Liver (tissue), 9 donors: Measurements from ENCODE around the gene WNT3A. TPM values are rescaled to one million over a fixed set of nuclear protein-coding genes. Genes with fewer than 3 reads are reported as not detected.

Experiments used
- DNase-seq: peaks from one replicate; pipeline ENCODE4 v3.0.0-alpha.2; 2017; ENCODE audit warnings: low spot score
- H3K27ac ChIP-seq, 2 donors: one replicate each; pipeline ENCODE4 v1.7.0; 2013; ENCODE audit warnings: inconsistent platforms in 2 of 2, low read length in 2 of 2, control low read depth in 1 of 2, low read depth in 1 of 2, mild to moderate bottlenecking in 1 of 2
- H3K27me3 ChIP-seq, 4 donors: one replicate each; pipeline versions ENCODE4 v1.6.1 to v1.7.0; 2013; ENCODE audit warnings: low read length in 3 of 4, inconsistent platforms in 1 of 4, mild to moderate bottlenecking in 1 of 4, moderate library complexity in 1 of 4; ENCODE audit not compliant: control insufficient read depth in 4 of 4, insufficient read depth in 4 of 4
- H3K36me3 ChIP-seq, 4 donors: one replicate each; pipeline versions ENCODE4 v1.6.1 to v1.7.0; 2013; ENCODE audit warnings: low read length in 3 of 4, mild to moderate bottlenecking in 3 of 4, low read depth in 1 of 4, moderate library complexity in 1 of 4; ENCODE audit not compliant: control insufficient read depth in 4 of 4, insufficient read depth in 3 of 4
- H3K4me1 ChIP-seq, 4 donors: one replicate each; pipeline versions ENCODE4 v1.6.1 to v1.7.0; 2013; ENCODE audit warnings: low read length in 3 of 4, mild to moderate bottlenecking in 3 of 4, moderate library complexity in 1 of 4; ENCODE audit not compliant: control insufficient read depth in 4 of 4, insufficient read depth in 4 of 4
- H3K4me3 ChIP-seq, 3 donors: one replicate each; pipeline versions ENCODE4 v1.6.1 to v1.7.0; 2013; ENCODE audit warnings: low read length in 3 of 3, control low read depth in 1 of 3, low read depth in 1 of 3, mild to moderate bottlenecking in 1 of 3
- H3K9ac ChIP-seq, 2 donors: one replicate each; pipeline ENCODE4 v1.7.0; 2013; ENCODE audit warnings: low read length in 2 of 2, mild to moderate bottlenecking in 2 of 2, moderate library complexity in 2 of 2, control low read depth in 1 of 2, low read depth in 1 of 2
- H3K9me3 ChIP-seq, 4 donors: one replicate each; pipeline versions ENCODE4 v1.6.1 to v1.7.0; 2013; ENCODE audit warnings: low read length in 3 of 4; ENCODE audit not compliant: control insufficient read depth in 4 of 4
- CTCF ChIP-seq: fragments of 150-350 bp; IDR thresholded peaks from 2 replicates; pipeline ENCODE4 v1.5.1; 2017; ENCODE audit warnings: improper control_type of control experiment, low read depth, low read length; ENCODE audit not compliant: missing input control
- EGR1 ChIP-seq, 2 donors: IDR thresholded peaks; 2 replicates each; pipeline ENCODE4 v1.6.1; 2016 to 2018; ENCODE audit warnings: antibody characterized with exemption in 2 of 2, low read depth in 2 of 2
- FOXA1 ChIP-seq: IDR thresholded peaks from 2 replicates; pipeline ENCODE4 v1.6.1; 2016; ENCODE audit warnings: antibody characterized with exemption
- FOXA2 ChIP-seq: IDR thresholded peaks from 2 replicates; pipeline ENCODE4 v1.6.1; 2016; ENCODE audit warnings: antibody characterized with exemption
- GABPA ChIP-seq, 2 donors: IDR thresholded peaks in 1 of 2; conservative IDR thresholded peaks in 1 of 2; 2 replicates each; pipeline ENCODE4 v1.6.1; 2016; ENCODE audit warnings: antibody characterized with exemption in 2 of 2, mild to moderate bottlenecking in 1 of 2, moderate library complexity in 1 of 2
- HNF4A ChIP-seq, 2 donors: conservative IDR thresholded peaks; 2 replicates each; pipeline ENCODE4 v1.6.1; 2016; ENCODE audit warnings: antibody characterized with exemption in 2 of 2, mild to moderate bottlenecking in 2 of 2
- HNF4G ChIP-seq: IDR thresholded peaks from 2 replicates; pipeline ENCODE4 v1.6.1; 2016; ENCODE audit warnings: antibody characterized with exemption
- JUND ChIP-seq, 2 donors: IDR thresholded peaks; 2 replicates each; pipeline ENCODE4 v1.6.1; 2016; ENCODE audit warnings: antibody characterized with exemption in 2 of 2
- MAX ChIP-seq: IDR thresholded peaks from 2 replicates; pipeline ENCODE4 v1.6.1; 2016; ENCODE audit warnings: antibody characterized with exemption
- NR2F2 ChIP-seq: IDR thresholded peaks from 2 replicates; pipeline ENCODE4 v1.6.1; 2016; ENCODE audit warnings: antibody characterized with exemption
- RAD21 ChIP-seq, 2 donors: IDR thresholded peaks; 2 replicates each; pipeline ENCODE4 v1.6.1; 2016; ENCODE audit warnings: antibody characterized with exemption in 2 of 2, mild to moderate bottlenecking in 2 of 2
- RXRA ChIP-seq, 2 donors: IDR thresholded peaks; 2 replicates each; pipeline ENCODE4 v1.6.1; 2017 to 2018; ENCODE audit warnings: antibody characterized with exemption in 2 of 2, mild to moderate bottlenecking in 1 of 2
- SP1 ChIP-seq: IDR thresholded peaks from 2 replicates; pipeline ENCODE4 v1.6.1; 2018; ENCODE audit warnings: antibody characterized with exemption, mild to moderate bottlenecking
- TAF1 ChIP-seq: conservative IDR thresholded peaks from 2 replicates; pipeline ENCODE4 v1.6.1; 2016; ENCODE audit warnings: antibody characterized with exemption, mild to moderate bottlenecking
- YY1 ChIP-seq: IDR thresholded peaks from 2 replicates; pipeline ENCODE4 v1.6.1; 2016; ENCODE audit warnings: antibody characterized with exemption, mild to moderate bottlenecking
- WGBS: extraction: QIAGEN DNeasy Blood & Tissue Kit; methylation state at CpG from one replicate; pipeline ENCODE4 v1.1.7; 2013; 5-methylcytosine and 5-hydroxymethylcytosine counted together
- polyA plus RNA-seq, 2 donors: library from polyadenylated mRNA; stranded (reverse) in 1 of 2; unstranded in 1 of 2; fragments of 200-250 nt in 1 of 2; fragments of >200 nt in 1 of 2; fragmentation: Nextera tagmentation in 1 of 2; extraction: Ambion mirVana in 1 of 2; gene quantifications; one replicate each; pipeline versions ENCODE4 v1.2.1 to v1.2.3, GENCODE V29; 2013 to 2015
- total RNA-seq, 2 donors: library from RNA; depleted of rRNA; stranded (reverse); fragments of >200 nt; gene quantifications; one replicate each; pipeline ENCODE4 v1.2.3, GENCODE V29; 2014
- TF ChIP-seq, protein P1 (sequence below): IDR thresholded peaks from 2 replicates; pipeline ENCODE4 v1.6.1; 2016; ENCODE audit warnings: antibody characterized with exemption, mild to moderate bottlenecking
- TF ChIP-seq, protein P2 (sequence below): IDR thresholded peaks from 2 replicates; pipeline ENCODE4 v1.6.1; 2016; ENCODE audit warnings: antibody characterized with exemption
- TF ChIP-seq, protein P3 (sequence below): IDR thresholded peaks from 2 replicates; pipeline ENCODE4 v1.6.1; 2016; ENCODE audit warnings: antibody characterized with exemption
- donor health status: healthy.
- donor health status: healthy.
- donor health status: healthy.
- donor health status: healthy.
- donor health status: healthy.

The WNT3A gene
- total and polyA plus RNA-seq, 4 donors = not detected

DNA sequence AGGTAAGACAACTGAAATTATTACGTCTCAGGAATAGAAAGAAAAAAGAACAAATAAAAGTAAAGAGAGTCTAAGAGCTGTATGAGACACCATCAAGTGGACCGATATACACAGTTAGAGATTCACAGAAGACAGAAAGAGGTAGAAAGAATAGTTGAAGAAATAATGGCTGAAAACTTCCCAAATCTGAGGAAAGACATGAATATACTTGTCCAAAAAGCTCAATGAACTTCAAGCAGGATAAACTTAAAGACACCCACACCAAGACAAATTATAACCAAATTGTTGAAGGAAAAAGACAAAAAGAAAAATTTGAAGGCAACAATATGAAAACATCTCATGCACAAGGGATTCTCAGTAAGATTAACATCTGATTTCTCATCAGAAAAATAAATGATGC lies 19.6 kb upstream of the WNT3A start:
- 92% methylated on average over 2 of the region's 2 CpGs for WGBS
- peaks cover 0 to 8% (median 4%) of the 10 kb centered on the region in 4 donors for H3K9me3 ChIP-seq

GRCh38 chr1:227994632-227995300 lies 12.0 kb upstream of the WNT3A start:
- Histone ChIP-seq H3K9ac (no peak overlapping the region), H3K4me1 (no peaks in the 10 kb centered on the region)
- DNase-seq = no peak

More for the DNA sequence above, 19.6 kb upstream of the WNT3A start:
- TF ChIP-seq FOXA1 = no peak
- no peak for TF ChIP-seq RAD21 (IDR thresholded peaks at IDR 0.05)
- H3K4me3 ChIP-seq = no peak overlapping the region
- DNase-seq = no peak
- no peak overlapping the region for H3K9ac ChIP-seq
- H3K36me3 ChIP-seq = no peaks in the 10 kb centered on the region
- H3K27me3 ChIP-seq = peaks cover 0 to 4% (median 2%) of the 10 kb centered on the region in 4 donors
- H3K4me1 ChIP-seq = no peaks in the 10 kb centered on the region
- no peak overlapping the region for H3K27ac ChIP-seq

More at GRCh38 chr1:227994632-227995300, 12.0 kb upstream of the WNT3A start:
- no peak overlapping the region for H3K4me3 ChIP-seq
- 63% methylated on average over 7 of the region's 7 CpGs for WGBS
- TF ChIP-seq JUND (IDR thresholded peaks at IDR 0.05) = no peak
- no peak for TF ChIP-seq SP1
- TF ChIP-seq, protein P1, sequence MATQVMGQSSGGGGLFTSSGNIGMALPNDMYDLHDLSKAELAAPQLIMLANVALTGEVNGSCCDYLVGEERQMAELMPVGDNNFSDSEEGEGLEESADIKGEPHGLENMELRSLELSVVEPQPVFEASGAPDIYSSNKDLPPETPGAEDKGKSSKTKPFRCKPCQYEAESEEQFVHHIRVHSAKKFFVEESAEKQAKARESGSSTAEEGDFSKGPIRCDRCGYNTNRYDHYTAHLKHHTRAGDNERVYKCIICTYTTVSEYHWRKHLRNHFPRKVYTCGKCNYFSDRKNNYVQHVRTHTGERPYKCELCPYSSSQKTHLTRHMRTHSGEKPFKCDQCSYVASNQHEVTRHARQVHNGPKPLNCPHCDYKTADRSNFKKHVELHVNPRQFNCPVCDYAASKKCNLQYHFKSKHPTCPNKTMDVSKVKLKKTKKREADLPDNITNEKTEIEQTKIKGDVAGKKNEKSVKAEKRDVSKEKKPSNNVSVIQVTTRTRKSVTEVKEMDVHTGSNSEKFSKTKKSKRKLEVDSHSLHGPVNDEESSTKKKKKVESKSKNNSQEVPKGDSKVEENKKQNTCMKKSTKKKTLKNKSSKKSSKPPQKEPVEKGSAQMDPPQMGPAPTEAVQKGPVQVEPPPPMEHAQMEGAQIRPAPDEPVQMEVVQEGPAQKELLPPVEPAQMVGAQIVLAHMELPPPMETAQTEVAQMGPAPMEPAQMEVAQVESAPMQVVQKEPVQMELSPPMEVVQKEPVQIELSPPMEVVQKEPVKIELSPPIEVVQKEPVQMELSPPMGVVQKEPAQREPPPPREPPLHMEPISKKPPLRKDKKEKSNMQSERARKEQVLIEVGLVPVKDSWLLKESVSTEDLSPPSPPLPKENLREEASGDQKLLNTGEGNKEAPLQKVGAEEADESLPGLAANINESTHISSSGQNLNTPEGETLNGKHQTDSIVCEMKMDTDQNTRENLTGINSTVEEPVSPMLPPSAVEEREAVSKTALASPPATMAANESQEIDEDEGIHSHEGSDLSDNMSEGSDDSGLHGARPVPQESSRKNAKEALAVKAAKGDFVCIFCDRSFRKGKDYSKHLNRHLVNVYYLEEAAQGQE = no peak
- no peak for TF ChIP-seq FOXA1
- TF ChIP-seq NR2F2 = no peak
- TF ChIP-seq GABPA (IDR thresholded peaks at IDR 0.05 in 1 of 2, conservative IDR thresholded peaks at IDR 0.05 in 1 of 2) = no peak
- TF ChIP-seq FOXA2 = no peak
- TF ChIP-seq MAX = no peak
- TF ChIP-seq RXRA (IDR thresholded peaks at IDR 0.05) = no peak
- TF ChIP-seq, protein P2, sequence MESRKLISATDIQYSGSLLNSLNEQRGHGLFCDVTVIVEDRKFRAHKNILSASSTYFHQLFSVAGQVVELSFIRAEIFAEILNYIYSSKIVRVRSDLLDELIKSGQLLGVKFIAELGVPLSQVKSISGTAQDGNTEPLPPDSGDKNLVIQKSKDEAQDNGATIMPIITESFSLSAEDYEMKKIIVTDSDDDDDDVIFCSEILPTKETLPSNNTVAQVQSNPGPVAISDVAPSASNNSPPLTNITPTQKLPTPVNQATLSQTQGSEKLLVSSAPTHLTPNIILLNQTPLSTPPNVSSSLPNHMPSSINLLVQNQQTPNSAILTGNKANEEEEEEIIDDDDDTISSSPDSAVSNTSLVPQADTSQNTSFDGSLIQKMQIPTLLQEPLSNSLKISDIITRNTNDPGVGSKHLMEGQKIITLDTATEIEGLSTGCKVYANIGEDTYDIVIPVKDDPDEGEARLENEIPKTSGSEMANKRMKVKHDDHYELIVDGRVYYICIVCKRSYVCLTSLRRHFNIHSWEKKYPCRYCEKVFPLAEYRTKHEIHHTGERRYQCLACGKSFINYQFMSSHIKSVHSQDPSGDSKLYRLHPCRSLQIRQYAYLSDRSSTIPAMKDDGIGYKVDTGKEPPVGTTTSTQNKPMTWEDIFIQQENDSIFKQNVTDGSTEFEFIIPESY = no peak
- no peak for TF ChIP-seq CTCF
- TF ChIP-seq HNF4G = no peak
- no peak for TF ChIP-seq RAD21 (IDR thresholded peaks at IDR 0.05)
- TF ChIP-seq EGR1 (IDR thresholded peaks at IDR 0.05; ENCODE audit: low read depth in 2 of 2) = no peak
- TF ChIP-seq HNF4A (conservative IDR thresholded peaks at IDR 0.05) = no peak
- TF ChIP-seq TAF1 = no peak
- TF ChIP-seq, protein P3, sequence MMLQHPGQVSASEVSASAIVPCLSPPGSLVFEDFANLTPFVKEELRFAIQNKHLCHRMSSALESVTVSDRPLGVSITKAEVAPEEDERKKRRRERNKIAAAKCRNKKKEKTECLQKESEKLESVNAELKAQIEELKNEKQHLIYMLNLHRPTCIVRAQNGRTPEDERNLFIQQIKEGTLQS = no peak
- no peak for TF ChIP-seq YY1
- no peaks in the 10 kb centered on the region for H3K36me3 ChIP-seq
- peaks cover 0 to 17% (median 8%) of the 10 kb centered on the region in 4 donors for H3K9me3 ChIP-seq
- H3K27me3 ChIP-seq = no peaks in the 10 kb centered on the region
- no peak overlapping the region for H3K27ac ChIP-seq
